BLaER1 treated with 17β-estradiol and CSF1 and Interleukin-3, amounts not matched to agents 10 nM and 100 nM (cell line): ENCODE measurements around the gene ACOT13.

ENCODE experiments used
- H3K27ac ChIP-seq, 11 experiments: shearing (Covaris generic); formaldehyde crosslinking; 2 replicates each; pipeline ENCODE4 v1.8.1; 2022
- H3K27me3 ChIP-seq, 11 experiments: shearing (Covaris generic); formaldehyde crosslinking; 2 replicates each; pipeline ENCODE4 v1.8.1; 2022
- H3K36me3 ChIP-seq, 11 experiments: shearing (Covaris generic); formaldehyde crosslinking; 2 replicates each; pipeline ENCODE4 v1.8.1; 2022
- H3K4me1 ChIP-seq, 10 experiments: shearing (Covaris generic); formaldehyde crosslinking; 2 replicates each; pipeline ENCODE4 v1.8.1; 2022
- H3K4me2 ChIP-seq, 11 experiments: shearing (Covaris generic); formaldehyde crosslinking; 2 replicates each; pipeline ENCODE4 v1.8.1; 2022
- H3K4me3 ChIP-seq, 10 experiments: shearing (Covaris generic); formaldehyde crosslinking; 2 replicates each; pipeline ENCODE4 v1.8.1; 2022
- H3K9ac ChIP-seq, 11 experiments: shearing (Covaris generic); formaldehyde crosslinking; 2 replicates each; pipeline ENCODE4 v1.8.1; 2022
- H3K9me3 ChIP-seq, 11 experiments: shearing (Covaris generic); formaldehyde crosslinking; replicated peaks in 1 of 11; 2 replicates each; pipeline ENCODE4 v1.8.1; 2022
- H4K20me1 ChIP-seq, 11 experiments: shearing (Covaris generic); formaldehyde crosslinking; 2 replicates each; pipeline ENCODE4 v1.8.1; 2022
- Cebpa-rat ChIP-seq, 11 experiments: shearing (Covaris generic); IDR thresholded peaks; 2 replicates each; pipeline ENCODE4 v1.8.1; 2022

Gene ACOT13

GRCh38 chr6:24642061-24642460, 24.8 kb upstream of the ACOT13 start:
- H3K4me2 ChIP-seq = no peak overlapping the region
- peaks cover 5 to 11% (median 6%) of the 10 kb centered on the region in 10 experiments; a peak in 14 of 20 replicates for H3K4me1 ChIP-seq
- peaks cover 6 to 21% (median 12%) of the 10 kb centered on the region in 11 experiments; a peak in 18 of 22 replicates for H3K27me3 ChIP-seq

DNA sequence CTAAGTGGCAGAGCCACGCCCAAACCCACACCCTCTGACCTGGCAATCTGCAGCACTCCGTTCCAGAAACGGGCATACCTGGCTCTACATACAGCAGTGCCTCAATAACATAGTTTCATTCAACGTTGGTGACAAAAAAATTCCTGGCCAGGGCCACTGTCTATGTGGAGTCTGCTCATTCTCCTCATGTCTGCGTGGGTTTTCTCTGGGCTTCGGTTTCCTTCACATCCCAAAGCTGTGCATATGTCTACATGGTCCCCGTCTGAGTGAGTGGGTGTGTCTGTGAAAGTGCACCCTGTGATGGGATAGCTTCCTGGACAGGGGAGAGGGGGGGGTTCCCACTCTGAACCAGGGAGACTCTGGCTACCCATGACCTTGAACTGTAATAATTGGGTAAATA, 23.0 kb upstream of the ACOT13 start:
- no peak overlapping the region for H3K4me2 ChIP-seq
- H3K9ac ChIP-seq = no peak overlapping the region
- H3K27ac ChIP-seq = no peak overlapping the region
- H3K4me3 ChIP-seq = no peak overlapping the region
- peaks cover 6 to 21% (median 12%) of the 10 kb centered on the region in 11 experiments; a peak in 18 of 22 replicates for H3K27me3 ChIP-seq
- H3K9me3 ChIP-seq = peaks cover 7 to 15% (median 9%) of the 10 kb centered on the region in 11 experiments; a peak in 19 of 22 replicates
- H4K20me1 ChIP-seq = no peaks in the 10 kb centered on the region; a peak in 1 of 22 replicates
- H3K36me3 ChIP-seq = peaks cover 0 to 7% (median 0%) of the 10 kb centered on the region in 11 experiments; a peak in 2 of 22 replicates
- TF ChIP-seq Cebpa-rat (IDR thresholded peaks at IDR 0.05) = no peak
- H3K4me1 ChIP-seq = peaks cover 5 to 11% (median 6%) of the 10 kb centered on the region in 10 experiments; a peak in 14 of 20 replicates

More at GRCh38 chr6:24642061-24642460, 24.8 kb upstream of the ACOT13 start:
- peaks cover 13 to 29% (median 18%) of the 10 kb centered on the region in 11 experiments; a peak in 21 of 22 replicates for H3K9me3 ChIP-seq
- no peak overlapping the region for H3K4me3 ChIP-seq
- TF ChIP-seq Cebpa-rat (IDR thresholded peaks at IDR 0.05) = no peak
- H3K36me3 ChIP-seq = no peaks in the 10 kb centered on the region
- no peak overlapping the region for H3K9ac ChIP-seq
- H4K20me1 ChIP-seq = no peaks in the 10 kb centered on the region
- H3K27ac ChIP-seq = no peak overlapping the region

DNA sequence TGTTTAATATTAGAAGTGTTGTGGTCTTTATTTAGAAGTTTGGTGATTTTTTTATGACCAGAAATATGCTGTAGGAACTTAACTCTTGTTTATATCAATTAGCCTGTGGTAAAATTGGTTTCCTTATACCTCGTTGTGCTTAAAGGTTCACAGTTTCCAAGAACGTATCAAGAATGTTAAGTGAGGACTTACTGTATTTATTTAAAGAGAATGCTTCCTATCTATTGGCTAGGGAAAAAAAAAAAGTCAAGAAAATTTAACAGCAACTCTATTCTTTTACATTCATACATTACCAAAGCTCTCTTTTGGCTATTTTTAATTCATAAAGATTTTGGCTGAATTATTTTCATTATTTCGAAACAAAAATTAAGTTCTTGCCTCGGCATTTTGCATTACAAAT, 22.5 kb upstream of the ACOT13 start:
- Histone ChIP-seq H3K9ac (no peak overlapping the region), H3K4me3 (no peak overlapping the region), H4K20me1 (no peaks in the 10 kb centered on the region; a peak in 1 of 22 replicates), H3K27me3 (peaks cover 6 to 21% (median 12%) of the 10 kb centered on the region in 11 experiments; a peak in 18 of 22 replicates), H3K4me2 (no peak overlapping the region), H3K27ac (no peak overlapping the region), H3K36me3 (peaks cover 0 to 12% (median 0%) of the 10 kb centered on the region in 11 experiments; a peak in 4 of 22 replicates), H3K4me1 (peaks cover 5 to 11% (median 6%) of the 10 kb centered on the region in 10 experiments; a peak in 14 of 20 replicates), H3K9me3 (peaks cover 2 to 10% (median 4%) of the 10 kb centered on the region in 11 experiments; a peak in 17 of 22 replicates)
- TF ChIP-seq Cebpa-rat (IDR thresholded peaks at IDR 0.05) = no peak

GRCh38 chr6:24646771-24647170, 20.1 kb upstream of the ACOT13 start:
- TF ChIP-seq Cebpa-rat (IDR thresholded peaks at IDR 0.05) = no peak
- no peak overlapping the region for H3K9ac ChIP-seq

DNA sequence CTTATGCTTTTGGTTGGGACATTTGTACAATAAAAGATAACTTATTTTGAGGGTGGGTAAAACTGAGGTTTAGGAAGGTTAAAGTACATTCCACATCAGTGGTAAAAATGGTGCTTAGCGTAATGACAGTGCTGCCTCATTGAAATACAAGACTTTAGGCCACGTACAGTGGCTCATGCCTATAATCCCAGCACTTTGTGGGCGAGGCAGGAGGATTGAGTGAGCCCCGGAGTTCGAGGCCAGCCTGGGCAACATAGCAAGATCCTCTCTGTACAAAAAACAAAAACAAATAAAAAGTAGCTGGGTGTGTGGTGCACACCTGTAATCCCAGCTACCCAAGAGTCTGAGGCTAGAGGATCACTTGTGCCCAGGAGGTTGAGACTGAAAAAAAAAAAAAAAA, 18.6 kb upstream of the ACOT13 start:
- no peak overlapping the region for H3K4me2 ChIP-seq

More at GRCh38 chr6:24646771-24647170, 20.1 kb upstream of the ACOT13 start:
- H3K4me2 ChIP-seq = peak overlapping the region in 6 of 11 experiments; percentile 86 to 94 (median 88); a peak in 8 of 22 replicates
- H3K27ac ChIP-seq = no peak overlapping the region
- peaks cover 18 to 36% (median 22%) of the 10 kb centered on the region in 11 experiments for H3K36me3 ChIP-seq
- H4K20me1 ChIP-seq = no peaks in the 10 kb centered on the region; a peak in 2 of 22 replicates
- peak overlapping the region in 1 of 10 experiments; percentile 73; a peak in 2 of 20 replicates for H3K4me3 ChIP-seq
- no peaks in the 10 kb centered on the region for H3K9me3 ChIP-seq
- H3K4me1 ChIP-seq = peaks cover 6 to 13% (median 8%) of the 10 kb centered on the region in 10 experiments; a peak in 16 of 20 replicates
- H3K27me3 ChIP-seq = peaks cover 6 to 21% (median 12%) of the 10 kb centered on the region in 11 experiments; a peak in 18 of 22 replicates

GRCh38 chr6:24649691-24650090, 17.2 kb upstream of the ACOT13 start:
- H3K27ac ChIP-seq = 0 out of 22 replicates have a peak overlapping the region, but pooled peaks of 1 of the 11 experiments have one; percentile 1
- H3K4me3 ChIP-seq = no peak overlapping the region
- H3K27me3 ChIP-seq = peaks cover 6 to 11% (median 9%) of the 10 kb centered on the region in 11 experiments; a peak in 18 of 22 replicates
- no peak overlapping the region for H3K9ac ChIP-seq
- no peaks in the 10 kb centered on the region for H3K9me3 ChIP-seq
- H3K36me3 ChIP-seq = peaks cover 46 to 65% (median 49%) of the 10 kb centered on the region in 11 experiments
- H3K4me2 ChIP-seq = peak overlapping the region in 1 of 11 experiments; percentile 3; a peak in 1 of 22 replicates
- no peak for TF ChIP-seq Cebpa-rat (IDR thresholded peaks at IDR 0.05)
- peaks cover 0 to 8% (median 0%) of the 10 kb centered on the region in 11 experiments; a peak in 8 of 22 replicates for H4K20me1 ChIP-seq
- H3K4me1 ChIP-seq = peaks cover 6 to 15% (median 8%) of the 10 kb centered on the region in 10 experiments; a peak in 16 of 20 replicates

More for the DNA sequence above, 18.6 kb upstream of the ACOT13 start:
- Histone ChIP-seq H3K4me3 (no peak overlapping the region), H3K36me3 (peaks cover 33 to 51% (median 37%) of the 10 kb centered on the region in 11 experiments), H3K27me3 (peaks cover 6 to 21% (median 12%) of the 10 kb centered on the region in 11 experiments; a peak in 18 of 22 replicates), H3K27ac (no peak overlapping the region), H3K4me1 (peaks cover 6 to 13% (median 8%) of the 10 kb centered on the region in 10 experiments; a peak in 16 of 20 replicates), H3K9me3 (no peaks in the 10 kb centered on the region), H4K20me1 (peaks cover 0 to 6% (median 0%) of the 10 kb centered on the region in 11 experiments; a peak in 5 of 22 replicates), H3K9ac (no peak overlapping the region)
- no peak for TF ChIP-seq Cebpa-rat (IDR thresholded peaks at IDR 0.05)

DNA sequence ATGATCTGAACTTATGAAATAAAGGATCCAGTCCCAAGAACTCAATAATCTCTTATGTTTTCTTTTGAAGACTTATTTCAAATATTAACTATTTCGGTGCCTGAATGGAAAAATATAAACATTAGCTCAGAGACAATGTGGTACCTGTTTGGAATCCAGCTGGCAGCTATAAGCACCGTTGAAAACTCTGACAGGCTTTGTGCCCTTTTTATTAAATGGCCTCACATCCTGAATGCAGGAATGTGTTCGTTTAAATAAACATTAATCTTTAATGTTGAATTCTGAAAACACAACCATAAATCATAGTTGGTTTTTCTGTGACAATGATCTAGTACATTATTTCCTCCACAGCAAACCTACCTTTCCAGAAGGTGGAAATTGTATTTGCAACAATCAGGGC, 16.5 kb upstream of the ACOT13 start:
- no peak overlapping the region for H3K4me3 ChIP-seq
- no peaks in the 10 kb centered on the region for H3K9me3 ChIP-seq
- peaks cover 0 to 15% (median 3%) of the 10 kb centered on the region in 11 experiments; a peak in 11 of 22 replicates for H4K20me1 ChIP-seq
- no peak overlapping the region for H3K9ac ChIP-seq
- TF ChIP-seq Cebpa-rat (IDR thresholded peaks at IDR 0.05) = no peak
- peak overlapping the region in 1 of 11 experiments; percentile 3; a peak in 1 of 22 replicates for H3K4me2 ChIP-seq
- H3K27ac ChIP-seq = peak overlapping the region in 1 of 11 experiments; percentile 1; a peak in 1 of 22 replicates
- peaks cover 1 to 4% (median 3%) of the 10 kb centered on the region in 11 experiments; a peak in 17 of 22 replicates for H3K27me3 ChIP-seq
- H3K36me3 ChIP-seq = peaks cover 50 to 72% (median 56%) of the 10 kb centered on the region in 11 experiments
- peaks cover 4 to 18% (median 8%) of the 10 kb centered on the region in 10 experiments; a peak in 17 of 20 replicates for H3K4me1 ChIP-seq

DNA sequence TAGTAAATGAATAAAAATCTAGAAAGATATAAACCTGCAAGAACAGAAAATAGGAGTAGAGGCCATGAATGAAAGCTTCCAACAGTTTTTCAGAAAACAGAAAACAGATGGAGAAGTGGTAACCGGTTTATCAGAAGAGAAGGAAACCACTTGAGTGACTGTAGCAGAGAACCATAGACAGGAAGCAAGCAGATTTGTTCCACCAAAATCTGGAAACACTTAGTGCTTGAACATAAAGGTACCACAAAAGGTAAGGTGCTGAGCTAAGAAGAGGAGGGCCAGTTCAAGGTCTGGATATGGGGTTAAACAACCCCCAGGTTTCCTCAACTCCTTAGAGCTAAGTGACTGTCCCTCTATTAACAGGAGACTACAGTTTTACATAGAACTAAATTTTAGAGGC, 11.7 kb upstream of the ACOT13 start:
- H3K27ac ChIP-seq = peak overlapping the region in 2 of 11 experiments; percentile 2 to 21; a peak in 2 of 22 replicates
- no peaks in the 10 kb centered on the region for H3K9me3 ChIP-seq
- peak overlapping the region in 1 of 11 experiments; percentile 41; a peak in 2 of 22 replicates for H3K9ac ChIP-seq
- H3K4me1 ChIP-seq = peaks cover 0 to 48% (median 8%) of the 10 kb centered on the region in 10 experiments; a peak in 11 of 20 replicates
- no peak for TF ChIP-seq Cebpa-rat (IDR thresholded peaks at IDR 0.05)
- peaks cover 0 to 33% (median 12%) of the 10 kb centered on the region in 11 experiments; a peak in 11 of 22 replicates for H4K20me1 ChIP-seq
- no peaks in the 10 kb centered on the region for H3K27me3 ChIP-seq
- peaks cover 68 to 98% (median 85%) of the 10 kb centered on the region in 11 experiments for H3K36me3 ChIP-seq
- peak overlapping the region in 3 of 11 experiments; percentile 16 to 21 (median 19); a peak in 4 of 22 replicates for H3K4me2 ChIP-seq
- no peak overlapping the region for H3K4me3 ChIP-seq
